ENCODE measurements around the gene MREG.
"Not testable (repeated sequence)": the region's sequence is repeated elsewhere in the genome, so short reads cannot be mapped to it uniquely, and the experiment has no call there.

The MREG gene

DNA sequence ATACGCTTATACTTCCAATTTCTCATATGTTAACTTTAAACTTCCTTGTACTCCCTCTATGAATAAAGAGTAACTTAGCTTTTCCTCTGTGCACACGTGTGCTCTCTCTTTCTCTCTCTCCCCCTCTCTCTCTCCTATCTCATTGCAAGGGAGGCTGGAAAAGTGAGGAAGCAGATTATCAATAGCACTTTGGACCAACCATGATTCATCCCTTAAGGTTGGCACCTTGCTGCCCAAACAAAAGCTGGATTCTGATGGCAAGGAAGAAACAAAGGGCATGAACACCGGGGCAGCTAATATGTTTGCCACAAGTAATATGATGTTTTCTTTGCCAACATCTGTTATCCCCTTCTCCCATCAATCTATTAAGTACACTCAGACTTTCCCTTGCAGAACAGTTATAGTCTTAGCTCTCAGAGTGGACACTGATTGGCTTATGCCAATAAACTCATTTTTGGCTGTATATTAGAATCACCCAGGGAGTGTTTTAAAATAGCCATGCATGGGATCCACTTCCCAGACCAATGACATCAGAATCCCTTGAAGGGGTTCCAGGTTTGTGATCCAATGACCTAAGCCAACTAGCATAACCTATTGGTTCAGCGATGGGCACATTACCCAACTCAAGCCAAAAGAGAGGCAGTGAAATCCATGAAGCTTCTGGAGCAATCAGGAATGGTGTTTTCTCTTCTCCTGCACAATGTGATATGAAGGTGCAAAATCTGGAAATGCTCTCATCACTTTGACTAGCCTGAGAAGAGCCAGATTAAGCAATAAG, 60.3 kb downstream of the MREG start:
- no peak for DNase-seq

DNA sequence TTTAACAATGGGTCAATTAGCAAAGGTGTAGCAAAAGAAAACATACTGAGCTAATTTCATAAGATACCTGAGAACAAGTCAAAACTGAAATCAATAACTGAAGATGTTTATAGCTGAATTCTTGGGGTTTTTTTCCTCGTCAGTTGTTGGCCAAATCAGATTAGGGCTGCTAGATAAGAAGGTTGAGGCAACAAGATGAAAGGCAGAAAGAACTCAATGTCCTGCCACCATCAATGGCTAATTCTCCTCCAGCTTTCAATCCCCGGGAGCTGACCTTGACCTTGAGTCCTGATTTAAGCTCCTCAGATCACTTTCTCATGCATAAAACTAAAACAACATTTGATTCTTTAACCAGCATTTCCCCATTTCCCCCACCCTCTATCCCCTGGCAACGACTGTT, 61.8 kb downstream of the MREG start:
- DNase-seq: no peak

DNA sequence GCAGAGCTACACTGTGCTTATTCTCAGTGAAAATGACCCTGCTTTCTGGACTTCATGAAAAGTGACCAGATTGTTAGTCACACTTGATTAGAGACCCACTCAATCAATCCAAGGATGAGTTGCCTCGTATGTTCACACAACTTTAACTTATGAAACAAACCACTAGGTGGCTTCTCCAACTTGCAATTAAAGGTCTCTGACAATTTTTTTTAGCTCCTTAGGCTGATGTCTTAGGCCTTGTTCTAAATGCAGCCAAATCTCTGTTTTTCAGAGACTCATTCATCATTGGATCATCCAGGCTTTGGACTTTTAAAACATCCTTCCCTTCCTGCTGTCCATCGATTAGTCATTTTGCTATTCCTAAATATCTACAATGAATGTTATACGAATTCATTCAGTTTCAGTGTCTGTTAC, 63.4 kb downstream of the MREG start:
- DNase-seq: no peak

DNA sequence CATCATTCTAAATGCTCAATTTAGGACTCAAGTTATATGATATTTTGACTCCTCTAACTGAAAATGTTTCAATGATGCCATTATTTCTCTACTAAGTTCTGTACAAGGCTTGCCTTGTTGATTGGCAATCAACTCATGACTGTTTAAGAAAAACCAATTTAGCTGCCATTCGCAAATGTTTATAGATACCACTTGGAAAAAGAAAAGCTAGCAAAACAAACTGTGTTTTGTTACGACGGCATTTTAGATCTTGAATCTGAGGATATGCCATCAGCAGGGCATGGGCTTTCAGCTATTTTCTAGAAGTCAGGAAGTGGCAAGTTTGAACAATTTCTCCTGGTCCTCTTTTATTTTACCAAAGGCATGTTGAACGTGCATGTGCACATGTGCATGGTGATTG, 65.3 kb downstream of the MREG start:
- no peak for DNase-seq

DNA sequence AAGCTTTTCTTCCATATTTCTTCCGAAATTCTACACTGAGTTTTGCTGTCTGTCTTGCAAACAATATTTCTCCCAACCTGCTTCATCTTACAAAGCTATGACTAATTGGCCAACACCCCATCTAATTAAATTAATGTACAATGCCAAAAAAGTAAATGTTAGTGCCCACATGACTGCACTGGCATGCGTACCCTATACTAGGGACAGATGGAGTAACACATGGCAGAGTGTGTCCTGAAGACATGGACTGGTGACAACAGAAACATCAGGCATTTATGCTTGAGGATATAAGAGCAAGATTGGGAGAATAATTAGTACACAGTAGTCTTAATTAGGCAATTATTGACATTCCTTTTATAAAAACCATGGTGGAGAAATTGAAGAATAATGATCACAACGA, 66.8 kb downstream of the MREG start:
- no peak for DNase-seq

DNA sequence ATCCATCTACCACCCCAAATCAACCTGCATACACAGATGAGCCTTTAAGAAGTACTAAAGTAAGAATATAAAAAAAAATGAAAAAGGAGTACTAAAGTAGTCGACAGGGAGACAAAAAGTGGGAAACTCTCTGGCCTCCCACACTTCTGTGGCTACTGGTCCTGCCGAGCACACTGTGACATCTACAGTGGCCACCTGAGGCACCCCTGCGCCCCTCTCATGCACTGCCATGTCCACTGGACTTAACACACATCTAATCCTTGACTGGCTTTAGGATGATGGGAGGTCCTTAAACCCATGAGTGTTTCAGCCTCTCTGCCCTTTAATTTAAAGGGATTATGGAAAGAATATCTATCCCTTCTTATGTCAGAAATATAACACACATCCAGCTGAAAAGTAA, 71.2 kb downstream of the MREG start:
- DNase-seq: no peak

DNA sequence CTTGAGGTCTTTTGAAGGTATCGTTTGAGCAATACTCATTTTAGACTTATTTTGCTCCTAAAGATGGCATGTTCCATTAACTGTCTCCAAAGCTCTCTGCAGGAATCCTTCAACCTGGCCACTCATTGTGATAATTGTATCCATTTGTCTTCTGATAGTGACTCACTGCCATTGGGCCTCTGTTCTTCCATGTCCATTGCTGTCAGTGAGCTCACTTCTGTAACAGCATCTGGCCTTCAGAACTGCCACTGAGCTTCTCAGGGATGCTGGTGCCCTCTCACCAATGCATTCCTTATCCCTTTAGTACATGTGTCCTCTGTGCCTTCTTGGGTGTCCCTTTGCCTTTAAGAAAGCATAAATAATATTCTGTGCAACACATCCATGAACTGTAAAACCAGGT, 71.6 kb downstream of the MREG start:
- DNase-seq: no peak

DNA sequence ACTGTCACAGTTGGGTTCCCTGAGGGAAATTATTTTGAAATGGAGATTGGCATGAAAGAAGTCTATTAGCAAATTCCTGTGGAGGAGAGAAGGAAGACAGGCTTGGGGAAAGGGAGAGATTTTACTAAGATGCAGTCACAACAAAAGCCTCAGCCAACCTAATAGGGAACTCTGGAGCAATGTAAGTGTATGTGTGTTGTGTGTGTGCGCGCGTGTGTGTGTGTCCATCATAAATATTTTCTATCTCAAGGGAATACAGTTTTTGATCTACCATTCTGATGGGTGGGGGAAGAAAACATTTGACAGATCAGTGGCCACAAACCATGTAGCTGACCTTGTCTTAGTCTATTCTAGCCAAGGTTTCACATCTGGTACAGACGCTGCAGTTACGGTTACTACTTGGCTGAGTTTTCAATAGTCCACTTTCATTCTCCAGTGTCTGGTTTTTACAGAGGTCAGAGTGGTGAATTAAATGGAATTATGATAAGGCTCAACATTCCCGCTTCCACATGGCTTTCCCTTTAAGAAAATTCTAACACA, 72.6 kb downstream of the MREG start:
- no peak for DNase-seq

DNA sequence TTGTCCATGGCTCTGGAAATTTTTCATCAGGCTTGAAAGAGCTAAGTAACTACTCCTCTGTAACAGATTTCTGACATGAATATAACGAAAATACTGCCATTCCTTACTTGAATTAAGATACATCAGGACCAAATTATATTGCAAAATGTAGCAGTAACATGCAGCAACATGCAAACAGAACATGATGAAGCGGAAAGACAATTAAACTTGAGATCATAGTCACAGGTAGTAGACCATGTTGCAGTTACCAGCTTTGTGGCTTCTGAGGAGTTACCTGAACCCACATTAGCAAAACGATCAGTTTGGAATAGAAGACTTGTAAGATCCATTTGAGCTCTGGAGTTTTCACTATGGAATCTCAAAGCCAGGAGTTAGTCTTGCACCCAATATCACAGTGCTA, 76.2 kb downstream of the MREG start:
- no peak for DNase-seq

DNA sequence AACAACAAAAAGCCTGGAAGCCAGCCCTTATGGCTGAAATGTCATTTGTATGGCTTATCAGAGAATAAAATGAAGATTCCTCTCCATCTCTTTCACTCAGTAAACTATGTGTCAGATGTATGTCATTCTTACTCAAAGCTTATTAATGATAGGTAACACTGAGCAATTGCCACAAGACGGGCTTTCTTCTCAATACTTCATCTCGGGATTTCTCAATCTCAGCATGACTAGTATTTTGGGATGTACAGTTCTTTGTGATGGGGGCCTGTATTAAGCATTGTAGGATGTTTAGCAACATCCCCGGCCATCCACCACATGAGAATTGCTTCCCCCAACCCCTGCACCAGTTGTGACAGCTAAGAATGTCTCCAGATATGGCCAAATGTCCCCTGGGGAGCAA, 80.2 kb downstream of the MREG start:
- DNase-seq: no peak

DNA sequence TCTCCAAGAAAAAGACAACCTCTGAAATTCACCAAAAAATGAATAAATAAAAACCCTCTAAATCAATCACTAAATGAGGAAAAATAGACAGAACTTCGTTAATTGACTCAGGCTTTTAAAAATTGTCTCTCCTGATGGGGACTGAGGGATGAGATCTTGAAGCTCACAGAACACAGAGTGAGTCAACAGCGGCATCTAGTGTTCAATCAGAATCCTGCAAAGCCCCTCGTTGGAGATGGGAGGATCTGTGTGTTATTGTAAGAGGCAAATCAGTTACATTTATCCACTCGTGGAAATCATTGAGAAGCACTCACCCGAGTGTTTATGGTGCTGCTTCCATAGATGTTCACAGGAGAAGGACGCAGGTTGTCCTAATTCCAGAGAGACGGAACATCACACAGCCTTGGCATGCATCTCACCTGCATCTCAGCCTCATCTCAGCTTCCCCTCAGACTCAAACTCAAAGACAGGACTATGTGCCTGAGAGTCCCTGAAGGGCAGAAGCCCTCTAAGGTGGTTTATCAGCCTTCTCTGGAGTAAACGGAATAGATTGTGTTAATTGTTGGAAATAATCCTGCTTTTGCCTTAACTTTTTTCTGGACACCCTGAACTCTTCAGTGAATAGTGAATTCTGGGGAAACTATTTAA, 82.0 kb downstream of the MREG start:
- peak; percentile 36 for DNase-seq

DNA sequence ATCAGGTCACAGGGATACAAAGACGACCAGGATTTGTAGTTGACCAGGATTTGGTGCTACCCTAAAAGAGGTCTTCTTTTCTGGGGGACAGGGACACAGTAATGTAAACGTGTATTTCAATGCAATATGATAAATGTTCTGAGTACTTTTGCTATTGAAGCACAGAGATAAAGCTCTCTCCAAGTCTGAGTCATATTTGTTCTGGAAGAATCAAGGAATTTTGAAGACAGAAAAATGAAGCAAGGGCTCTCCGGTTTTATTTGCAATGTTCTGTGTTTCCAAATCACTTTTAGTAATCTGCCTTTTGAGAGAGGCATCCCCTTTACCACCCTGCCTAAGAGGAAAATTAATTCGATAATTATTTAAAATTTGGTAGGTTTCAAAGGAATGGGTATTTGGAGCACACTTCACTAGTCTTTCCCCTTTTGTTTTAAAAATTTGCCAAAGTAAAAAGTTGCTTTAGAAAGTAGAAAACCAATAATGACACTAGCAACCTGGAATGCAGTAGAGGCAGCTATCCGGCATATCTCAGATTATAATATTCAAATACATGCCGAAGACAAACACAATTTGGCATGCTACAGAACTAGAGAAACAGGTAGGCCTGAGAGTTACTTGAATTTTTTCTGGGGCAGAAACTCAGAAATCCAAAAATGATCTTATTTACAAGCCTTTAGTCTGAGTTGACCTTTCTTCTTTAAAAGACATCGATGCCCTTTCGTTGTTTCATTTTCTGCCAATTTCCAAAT, 82.7 kb downstream of the MREG start:
- no peak for DNase-seq

DNA sequence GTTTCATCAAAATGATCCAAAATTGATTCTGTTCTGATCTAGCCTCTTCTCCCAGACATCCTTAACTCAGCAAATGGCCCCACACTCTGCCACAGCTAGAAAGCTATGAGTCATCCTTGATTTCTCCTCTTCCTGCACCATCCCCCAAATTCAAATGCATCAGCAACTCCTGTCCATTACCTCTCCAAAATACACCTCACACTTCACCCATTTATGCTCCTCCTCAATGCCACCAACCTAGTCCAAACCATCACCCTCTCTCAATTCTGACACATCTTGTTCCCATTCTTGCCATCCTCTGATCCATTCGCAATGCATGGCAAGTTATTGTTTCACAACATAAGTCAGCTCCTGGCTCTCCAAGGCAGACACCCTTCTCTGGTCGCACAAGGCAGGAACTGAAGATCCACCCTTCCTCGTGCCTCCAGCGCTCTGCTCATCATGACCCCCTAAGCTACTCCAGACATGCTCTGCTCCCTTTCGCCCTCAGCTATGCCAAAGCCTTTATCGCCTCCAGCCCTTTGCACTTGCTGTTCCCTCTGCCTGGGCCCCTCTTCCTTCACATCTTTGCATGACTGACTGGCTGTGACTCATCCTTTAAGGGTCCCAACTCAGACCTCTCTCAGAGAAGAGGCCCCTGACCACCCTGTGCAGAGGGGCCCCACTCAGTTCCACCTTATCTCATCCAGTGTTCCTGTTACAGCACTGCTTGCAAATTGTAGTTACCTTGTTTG, 83.6 kb downstream of the MREG start:
- no peak for DNase-seq

DNA sequence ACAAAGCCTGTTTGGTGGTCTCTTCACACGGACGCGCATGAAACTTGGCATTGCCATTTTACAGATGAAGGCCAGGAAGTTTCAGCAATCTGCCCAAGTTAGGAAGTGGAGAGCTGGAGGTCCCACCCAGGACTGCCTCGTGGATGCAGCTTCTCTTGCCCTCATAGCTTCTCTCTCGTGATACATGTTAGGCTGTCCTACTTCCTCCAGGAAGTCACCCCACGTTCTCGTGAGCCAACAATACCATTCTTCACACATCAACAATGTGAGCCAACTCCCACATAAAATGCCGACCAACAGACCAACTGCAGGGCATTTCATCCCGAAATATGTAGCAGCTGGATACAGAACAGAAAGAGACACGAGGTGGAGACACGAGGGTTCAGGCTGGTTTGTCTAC, 85.3 kb downstream of the MREG start:
- no peak for DNase-seq

DNA sequence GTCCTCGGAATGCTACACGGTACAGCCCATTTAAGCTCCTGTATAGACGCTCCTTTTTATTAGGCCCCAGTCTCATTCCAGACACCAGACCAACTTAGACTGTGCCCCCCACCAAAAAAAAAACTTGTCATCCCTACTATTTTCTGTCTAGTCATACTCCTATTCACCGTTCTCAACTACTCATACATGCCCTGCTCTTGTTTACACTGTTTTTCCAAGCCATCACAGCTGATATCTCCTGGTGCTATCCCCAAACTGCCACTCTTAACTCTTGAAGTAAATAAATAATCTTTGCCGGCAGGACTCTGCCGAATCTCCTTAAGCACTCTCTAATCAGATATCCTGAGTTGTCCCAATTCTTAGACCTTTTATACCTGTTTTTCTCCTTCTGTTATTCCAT, 86.4 kb downstream of the MREG start:
- not testable (repeated sequence) for DNase-seq

DNA sequence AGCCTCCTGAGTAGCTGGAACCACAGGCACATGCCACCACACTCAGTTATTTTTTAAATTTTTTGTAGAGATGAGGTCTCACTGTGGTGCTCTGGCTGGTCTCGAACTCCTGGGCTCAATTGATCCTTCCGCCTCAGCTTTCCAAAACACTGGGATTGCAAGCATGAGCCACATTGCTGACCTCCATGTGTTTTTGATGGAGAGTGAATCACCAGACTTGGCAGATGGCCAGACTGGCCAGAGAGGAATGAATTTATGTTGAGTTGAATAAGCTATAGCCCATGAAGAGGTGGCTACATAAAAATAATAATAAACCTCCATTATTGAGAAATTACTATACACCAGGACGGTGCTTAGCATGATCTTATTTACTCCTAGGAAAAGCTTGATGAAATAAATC, 91.5 kb downstream of the MREG start:
- no peak for DNase-seq

DNA sequence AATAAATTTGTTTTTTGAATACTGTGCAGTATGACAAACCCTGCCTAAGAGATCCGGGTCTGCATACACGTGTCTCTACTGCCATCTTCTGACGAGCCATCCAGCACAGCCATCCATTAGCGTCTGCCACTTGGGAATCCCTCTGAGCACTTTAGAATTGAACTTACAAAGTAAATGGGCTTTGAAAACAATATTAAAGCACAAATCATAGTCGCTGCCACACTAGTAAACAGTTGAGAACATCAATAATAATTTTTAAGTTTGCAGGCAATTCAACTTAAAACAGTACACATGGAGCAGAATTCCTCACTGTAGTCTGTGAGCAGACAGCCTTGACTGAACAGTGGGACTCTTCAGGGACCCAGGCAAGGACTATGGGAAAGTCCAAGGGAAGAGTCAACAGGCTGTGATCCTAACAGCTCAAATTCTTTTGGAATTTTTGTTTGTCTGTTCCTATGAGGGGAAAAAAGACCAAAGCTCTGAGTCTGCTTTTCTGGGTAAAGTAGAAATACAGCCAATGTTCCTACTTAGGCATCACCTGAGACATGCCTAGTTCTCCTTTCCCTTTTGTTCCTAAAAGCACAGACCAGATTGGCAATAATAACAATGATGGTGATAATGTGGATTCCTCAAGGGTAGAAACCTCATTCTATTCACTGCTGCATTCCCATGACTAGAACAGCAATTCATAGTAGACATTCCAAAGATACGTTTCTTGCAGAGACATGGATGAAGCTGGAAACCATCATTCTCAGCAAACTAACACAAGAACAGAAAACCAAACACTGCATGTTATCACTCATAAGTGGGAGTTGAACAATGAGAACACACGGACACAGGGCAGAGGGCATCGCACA, 92.9 kb downstream of the MREG start:
- peak; percentile 48 for DNase-seq

DNA sequence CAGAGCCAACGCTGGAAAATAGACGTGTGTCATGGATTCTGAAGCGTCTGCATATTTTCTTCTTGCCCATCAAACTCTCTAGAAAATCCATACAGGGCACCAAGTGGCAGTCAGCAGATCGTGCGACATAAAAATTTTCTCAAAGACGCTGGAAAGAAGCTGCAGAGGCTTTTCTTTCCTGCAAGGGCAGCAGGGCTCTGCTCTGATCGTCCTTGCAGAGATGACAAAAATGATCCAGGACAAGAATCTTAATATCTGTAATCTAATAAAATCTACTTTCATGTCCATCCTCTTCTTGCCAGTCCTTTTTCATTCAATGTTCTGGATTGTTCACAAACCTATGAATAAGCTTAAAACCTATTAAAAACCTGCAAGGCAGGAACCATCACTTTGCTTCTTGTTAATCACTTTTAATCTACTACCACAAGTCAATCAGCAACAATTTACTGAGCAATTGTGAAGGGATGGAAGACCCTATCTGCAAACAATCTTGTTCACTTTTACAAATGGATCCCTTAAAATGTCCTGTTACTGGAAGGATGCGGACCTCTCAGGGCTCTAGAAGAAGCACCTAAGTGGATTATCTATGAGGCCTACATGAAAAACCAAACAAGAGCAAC, 93.6 kb downstream of the MREG start:
- DNase-seq: no peak

DNA sequence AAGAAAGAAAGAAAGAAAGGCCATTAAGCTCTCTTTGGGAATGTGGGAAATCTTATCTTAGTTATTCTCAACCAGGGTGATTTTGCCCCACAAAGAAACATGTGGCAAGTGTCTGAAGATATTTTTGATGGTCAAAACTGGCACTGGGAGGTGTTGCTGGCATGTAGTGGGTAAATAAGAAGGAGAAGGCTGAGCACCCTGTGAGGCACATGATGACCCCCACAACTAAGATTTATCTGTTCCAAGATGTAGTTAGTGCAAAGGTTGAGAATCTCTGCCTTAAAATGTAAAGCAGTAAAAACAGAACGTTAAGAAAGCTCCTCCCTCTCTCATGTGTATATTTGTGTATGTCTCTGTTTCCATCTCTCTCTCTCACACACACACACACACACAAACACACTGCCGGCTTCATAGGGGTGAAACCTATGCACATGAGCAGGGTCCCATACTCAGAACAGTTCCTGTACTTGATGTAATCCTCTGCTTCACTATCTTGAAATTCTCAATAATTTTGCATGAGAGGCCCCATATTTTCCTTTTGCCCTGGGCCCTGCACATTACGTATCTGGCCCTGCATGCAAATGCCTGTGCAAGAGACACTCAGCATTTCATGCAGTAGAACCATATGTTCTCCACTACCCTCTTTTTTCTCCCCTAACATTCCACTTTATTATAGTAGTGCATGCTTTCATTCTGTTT, 94.3 kb downstream of the MREG start:
- DNase-seq: no peak

DNA sequence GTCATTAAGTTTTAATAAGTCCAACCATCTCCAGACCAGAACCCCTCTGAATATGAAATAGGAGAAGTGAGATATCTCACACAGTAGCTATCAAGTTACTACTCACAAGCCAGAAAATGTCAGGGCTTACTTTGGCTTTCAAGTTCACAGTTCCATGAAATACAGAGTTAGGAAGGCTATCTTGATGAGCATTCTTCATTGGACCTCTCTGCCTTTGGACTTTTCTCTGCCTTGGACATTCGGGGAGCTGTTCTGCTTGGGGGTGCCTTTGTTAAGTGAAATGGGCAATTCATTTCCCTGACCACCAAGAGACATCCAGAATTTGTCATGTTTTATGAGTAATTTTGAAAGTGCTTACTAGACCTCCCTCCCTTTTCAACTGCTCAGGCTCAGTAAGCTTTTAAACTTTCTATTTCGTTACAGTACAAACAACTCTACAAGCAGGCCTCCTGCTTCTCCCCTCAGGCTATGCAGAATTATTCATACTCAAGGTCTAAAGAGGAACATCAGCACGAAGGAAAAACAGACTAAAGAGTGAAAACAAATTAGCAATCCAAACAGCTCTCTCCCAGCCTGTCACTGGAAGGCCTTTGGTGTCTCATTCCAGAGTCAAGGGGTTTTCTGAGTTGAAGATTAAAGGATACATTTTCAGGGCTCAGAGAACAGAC, 95.3 kb downstream of the MREG start:
- no peak for DNase-seq
